Stimulated activated CD4-positive, alpha-beta T cell treated with anti-CD3 and anti-CD28 coated beads, TNF-alpha, amount 100 ng/mL, for 48 hours (primary cell): ENCODE measurements around the gene RIN1.

Source experiments
- DNase-seq, 3 donors: peaks; one replicate each; pipeline ENCODE4 v3.0.0-alpha.2; 2020; ENCODE audit warnings: low read depth in 3 of 3

Gene RIN1

GRCh38 chr11:66294626-66295620 lies 41.3 kb downstream of the RIN1 start:
- DNase-seq = no peak

- DNase-seq = no peak
These were observed 42.2 kb downstream of the RIN1 start for GRCh38 chr11:66293777-66294625.

DNA sequence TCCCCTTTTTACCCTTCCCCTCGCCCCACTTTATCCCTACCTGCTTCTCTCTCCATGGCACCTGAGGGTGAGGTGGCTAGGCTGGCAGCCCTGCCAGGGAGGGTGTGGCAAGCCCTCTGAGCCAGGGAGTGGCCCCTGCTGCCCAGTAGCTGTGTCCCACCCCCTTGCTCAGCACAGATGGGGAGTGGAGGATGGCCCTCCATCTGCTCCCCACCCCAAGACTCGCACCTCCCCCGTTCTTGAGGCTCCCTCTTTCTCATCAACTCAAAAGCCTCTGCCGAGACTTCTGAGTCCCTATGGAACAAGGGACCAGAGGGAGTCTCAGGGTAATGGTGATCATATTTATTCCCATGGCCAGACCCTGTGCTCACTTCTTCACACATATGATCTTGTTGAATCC lies 42.9 kb downstream of the RIN1 start:
- no peak for DNase-seq

GRCh38 chr11:66292543-66293332 lies 43.5 kb downstream of the RIN1 start:
- no peak for DNase-seq

GRCh38 chr11:66291706-66292542 lies 44.3 kb downstream of the RIN1 start, which contains the start of gene TMEM151A:
Gene TMEM151A (plus strand): TSS chr11:66291894. CDS start chr11:66292014, 120 bp downstream.
- no peak for DNase-seq

- no peak for DNase-seq
These were observed 44.9 kb downstream of the RIN1 start for GRCh38 chr11:66291303-66291705.

DNA sequence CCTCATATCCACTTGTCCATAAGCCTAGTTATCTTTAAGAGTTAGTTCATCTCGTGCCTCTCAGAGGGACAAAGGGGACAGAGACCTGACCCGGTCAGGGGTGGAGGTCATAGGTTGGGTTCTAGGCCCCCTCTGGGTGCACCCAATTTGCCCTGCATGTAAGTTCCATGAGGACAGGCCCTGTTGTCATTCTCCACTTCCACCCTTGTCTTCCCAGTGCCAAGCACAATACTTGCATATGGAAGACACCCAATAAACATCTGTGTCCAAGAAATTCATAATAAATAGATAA lies 46.0 kb downstream of the RIN1 start:
- no peak for DNase-seq

- peak; percentile 67 to 80 (median 75) for DNase-seq
These were observed 46.5 kb downstream of the RIN1 start for GRCh38 chr11:66289548-66290329.

DNA sequence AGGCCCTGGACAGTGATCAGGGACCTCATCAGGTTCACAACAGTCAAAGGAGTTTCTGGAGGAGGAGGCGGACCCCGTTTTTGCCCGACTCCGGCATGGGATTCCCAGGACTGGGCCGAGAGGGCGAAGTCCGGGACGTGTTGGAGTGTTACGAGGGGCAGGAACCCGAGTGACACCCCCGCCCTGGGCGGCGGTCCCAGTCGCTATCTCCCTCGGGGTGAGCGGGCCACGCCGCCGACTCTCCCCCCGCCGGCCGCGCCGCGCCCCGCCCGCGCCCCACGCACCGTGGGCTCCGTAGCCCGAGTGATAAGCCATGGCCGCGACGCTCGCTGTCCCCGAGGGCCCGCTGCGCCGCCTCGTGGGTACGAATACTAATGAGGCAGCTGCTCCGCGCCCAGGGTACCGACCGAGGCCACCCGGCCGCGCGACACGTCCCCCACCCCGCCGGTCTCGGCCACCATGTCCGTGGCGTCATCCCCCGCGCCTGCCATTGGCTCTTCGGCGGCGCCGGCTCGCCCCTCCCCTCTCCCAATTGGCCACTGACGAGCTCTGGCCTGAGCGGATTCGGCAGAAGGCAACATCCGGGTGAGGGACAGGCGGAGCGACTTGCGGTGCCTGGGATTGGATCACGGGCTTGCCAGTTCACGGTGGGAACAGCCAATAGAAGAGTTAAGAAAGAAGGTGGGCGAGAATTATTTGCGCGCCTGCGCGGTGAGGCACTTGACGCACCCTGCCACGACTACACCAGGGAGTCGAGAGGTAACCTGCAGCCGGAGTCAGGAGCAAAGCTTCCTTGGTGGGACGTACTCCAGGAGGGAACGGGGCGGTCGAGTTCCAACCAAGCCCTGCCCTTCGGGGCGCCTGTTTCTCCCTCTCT lies 47.3 kb downstream of the RIN1 start, which contains the start of gene YIF1A:
Gene YIF1A, minus strand, starts transcription at position 473 of the 877 bp plus-strand sequence. Its CDS starts 158 bp downstream, at position 315.
- DNase-seq = peak; percentile 95 to 99 (median 98)

DNA sequence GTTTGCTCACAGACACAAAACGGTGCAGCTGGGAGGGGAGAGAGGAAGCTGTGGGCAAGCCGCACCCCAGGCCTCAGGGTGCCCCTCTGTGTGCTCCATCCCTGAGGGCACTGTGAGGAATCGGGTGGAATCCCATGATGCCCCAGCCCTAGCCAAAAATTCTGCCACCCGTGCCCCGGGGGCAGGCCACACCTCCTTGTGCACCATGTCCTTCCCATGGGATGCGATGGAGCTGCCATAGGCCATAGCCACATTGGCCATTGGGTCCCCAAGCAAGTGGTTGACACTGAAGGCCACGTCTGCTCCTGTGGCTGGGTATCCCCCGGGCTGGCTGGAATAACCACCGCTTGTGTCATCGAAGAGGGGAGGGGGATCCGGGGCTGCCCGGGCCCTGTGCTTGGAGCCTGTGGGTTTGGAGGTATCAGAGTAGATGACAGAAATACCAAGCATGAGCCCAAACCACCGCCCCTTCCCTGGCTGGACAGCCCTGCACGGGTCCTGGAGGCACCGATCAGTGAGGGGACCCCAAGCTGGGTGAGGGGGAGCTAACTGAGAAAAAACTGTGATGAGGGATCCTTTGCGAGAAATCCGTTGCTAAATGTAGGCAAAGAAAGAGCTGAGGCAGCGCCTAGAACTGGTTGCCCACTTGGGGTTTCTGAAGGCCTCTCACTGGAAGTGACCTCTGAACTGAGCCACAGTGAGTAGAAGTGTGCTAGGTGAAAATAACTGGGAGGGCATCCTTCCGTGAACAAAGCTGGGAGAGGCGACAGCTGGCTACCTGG lies 48.2 kb downstream of the RIN1 start:
- no peak for DNase-seq

GRCh38 chr11:66287211-66287888 lies 48.9 kb downstream of the RIN1 start:
- DNase-seq = no peak

DNA sequence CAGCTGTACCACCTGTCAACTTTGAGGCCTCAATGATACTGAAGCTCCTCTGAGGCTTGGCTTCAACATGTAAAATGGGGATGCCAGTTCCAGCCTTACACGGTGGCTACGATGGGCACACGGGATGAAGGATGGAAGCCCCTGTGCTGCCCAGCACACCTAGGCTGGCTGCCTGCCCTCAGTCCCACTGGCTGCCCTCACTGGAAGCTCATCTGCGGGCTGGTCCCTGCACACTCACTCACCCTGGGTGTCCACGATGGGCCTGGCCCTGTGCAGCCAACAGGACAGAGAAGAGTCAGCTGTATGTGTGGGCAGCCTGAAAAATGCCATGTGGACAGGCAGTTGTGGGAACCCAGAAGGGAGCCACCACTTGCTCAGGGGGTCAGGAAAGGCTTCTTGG lies 49.5 kb downstream of the RIN1 start:
- no peak for DNase-seq

DNA sequence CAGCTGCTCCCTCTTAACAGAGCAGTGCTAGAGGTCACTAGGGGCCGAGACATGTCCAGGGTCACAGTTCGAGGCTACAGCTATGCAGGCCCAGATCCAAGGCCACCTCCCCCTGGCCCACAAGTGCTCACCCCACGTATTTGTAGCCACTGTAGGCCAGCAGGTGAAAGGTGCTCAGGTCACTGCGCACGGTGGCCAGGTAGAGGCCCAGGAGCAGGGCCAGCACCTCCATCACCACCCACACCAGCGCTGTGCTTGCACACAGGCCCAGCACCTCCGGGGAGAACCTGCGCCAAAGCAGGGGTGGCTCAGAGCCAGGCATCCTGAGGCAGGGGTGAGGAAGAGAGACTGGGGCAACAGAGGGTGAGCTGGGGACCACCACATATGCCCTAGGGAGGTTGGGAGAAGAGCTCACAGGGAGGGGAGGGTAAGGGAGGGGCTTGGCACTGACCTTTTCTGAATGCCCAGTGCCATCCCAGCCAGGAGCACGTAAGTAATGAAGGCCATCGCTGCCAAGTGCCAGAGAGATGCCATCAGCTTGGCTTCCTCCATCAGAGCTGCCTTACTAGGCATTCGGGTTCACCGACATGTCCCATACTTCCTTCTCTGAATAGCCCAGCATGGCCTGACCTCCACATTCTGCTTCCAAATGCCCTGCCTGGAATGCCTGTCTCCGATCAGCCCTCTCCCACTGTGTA lies 50.8 kb downstream of the RIN1 start:
- no peak for DNase-seq

- DNase-seq = no peak
These were observed 51.6 kb downstream of the RIN1 start for GRCh38 chr11:66284526-66285078.

- no peak for DNase-seq
These were observed 52.7 kb downstream of the RIN1 start for GRCh38 chr11:66283461-66284105.
